HEK293T (cell line): Measurements from ENCODE around the gene IRAK1.

ENCODE experiments used
- CTCF ChIA-PET: fragments of 350-600 bp; formaldehyde crosslinking; extraction: SDS; loops from one replicate; lab custom pipeline; 2021; ENCODE audit warnings: antibody characterized with exemption, inconsistent platforms; lab: Yijun Ruan, JAX
- POLR2A ChIA-PET: fragments of 350-600 bp; formaldehyde crosslinking; extraction: SDS; loops from one replicate; lab custom pipeline; 2020; ENCODE audit warnings: antibody characterized with exemption, inconsistent platforms; lab: Yijun Ruan, JAX
- DNase-seq: peaks from one replicate; pipeline ENCODE4 v3.0.0; 2012; ENCODE audit warnings: mixed read lengths; ENCODE audit errors: extremely low spot score
- ARNT ChIP-seq: fragments of 450-650 bp; IDR thresholded peaks from 2 replicates; pipeline ENCODE4 v1.6.1; 2017; ENCODE audit warnings: mild to moderate bottlenecking
- BHLHE40 ChIP-seq: fragments of 450-650 bp; IDR thresholded peaks from 2 replicates; pipeline ENCODE4 v1.6.1; 2016; ENCODE audit warnings: mild to moderate bottlenecking, moderate library complexity, borderline replicate concordance
- CTBP1 ChIP-seq: fragments of 450-650 bp; IDR thresholded peaks from 2 replicates; pipeline ENCODE4 v1.6.1; 2016; ENCODE audit warnings: borderline replicate concordance
- ELF4 ChIP-seq: fragments of 450-650 bp; IDR thresholded peaks from 2 replicates; pipeline ENCODE4 v1.6.1; 2017; ENCODE audit warnings: antibody characterized with exemption
- FOXA1 ChIP-seq: fragments of 450-650 bp; IDR thresholded peaks from 2 replicates; pipeline ENCODE4 v1.6.1; 2016; ENCODE audit warnings: mild to moderate bottlenecking
- FOXK2 ChIP-seq: fragments of 450-650 bp; IDR thresholded peaks from 2 replicates; pipeline ENCODE4 v1.6.1; 2016; ENCODE audit warnings: mild to moderate bottlenecking
- FOXM1 ChIP-seq: fragments of 450-650 bp; IDR thresholded peaks from 2 replicates; pipeline ENCODE4 v1.6.1; 2017; ENCODE audit warnings: mild to moderate bottlenecking, borderline replicate concordance
- HDGF ChIP-seq: fragments of 450-650 bp; IDR thresholded peaks from 2 replicates; pipeline ENCODE4 v1.6.1; 2017; ENCODE audit warnings: antibody characterized with exemption, borderline replicate concordance
- L3MBTL2 ChIP-seq: fragments of 450-650 bp; conservative IDR thresholded peaks from 2 replicates; pipeline ENCODE4 v1.6.1; 2016; ENCODE audit warnings: mild to moderate bottlenecking
- LEF1 ChIP-seq: fragments of 450-650 bp; IDR thresholded peaks from 2 replicates; pipeline ENCODE4 v1.6.1; 2017; ENCODE audit warnings: mild to moderate bottlenecking, borderline replicate concordance
- NFRKB ChIP-seq: fragments of 450-650 bp; IDR thresholded peaks from 2 replicates; pipeline ENCODE4 v1.6.1; 2016; ENCODE audit warnings: mild to moderate bottlenecking, moderate library complexity
- SP1 ChIP-seq: fragments of 450-650 bp; IDR thresholded peaks from 2 replicates; pipeline ENCODE4 v1.6.1; 2017
- SUZ12 ChIP-seq: fragments of 450-650 bp; IDR thresholded peaks from 2 replicates; pipeline ENCODE4 v1.6.1; 2016; ENCODE audit warnings: mild to moderate bottlenecking
- TARDBP ChIP-seq: fragments of 450-650 bp; IDR thresholded peaks from 2 replicates; pipeline ENCODE4 v1.6.1; 2016
- ZNF384 ChIP-seq: fragments of 450-650 bp; IDR thresholded peaks from 2 replicates; pipeline ENCODE4 v1.6.1; 2016
- TF ChIP-seq, protein P1 (sequence below): fragments of 450-650 bp; IDR thresholded peaks from 2 replicates; pipeline ENCODE4 v1.6.1; 2016

IRAK1 gene

DNA sequence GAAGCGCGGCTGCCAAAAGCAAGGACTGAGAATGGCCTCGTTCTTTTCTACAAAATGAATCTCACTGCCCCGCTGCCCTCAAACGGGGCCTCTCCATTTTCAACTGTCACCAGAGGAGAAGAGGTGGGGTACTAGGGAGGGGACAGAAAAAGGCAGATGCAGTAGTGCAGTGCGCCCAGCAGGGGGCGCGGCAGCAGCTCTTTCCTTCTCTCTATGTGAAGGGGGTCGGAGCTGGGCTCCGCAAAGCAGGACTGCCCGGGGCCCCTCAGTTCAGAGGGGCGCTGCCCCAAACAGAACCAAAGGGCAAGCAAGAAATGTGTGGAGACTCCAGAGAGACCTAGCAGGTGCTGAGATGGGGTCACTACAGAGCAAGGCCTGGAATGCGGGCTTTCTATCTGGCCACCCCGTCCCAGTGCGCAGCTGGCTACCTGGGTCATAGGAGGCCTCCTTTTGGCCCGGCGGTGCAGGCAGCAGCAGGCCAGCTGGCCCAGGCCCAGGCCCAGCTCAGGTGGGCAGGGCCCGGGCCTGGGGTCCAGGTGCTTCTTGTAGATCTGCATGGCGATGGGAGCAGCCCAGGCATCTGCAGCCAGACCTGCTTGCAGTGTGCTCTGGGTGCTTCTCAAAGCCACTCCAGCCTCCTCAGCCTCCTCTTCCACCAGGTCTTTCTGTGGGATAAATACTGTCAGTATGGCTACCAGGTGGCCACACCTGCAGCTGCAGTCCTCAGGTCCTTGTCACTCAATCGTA is 5.9 kb downstream of the IRAK1 start:
- no peak for TF ChIP-seq FOXA1
- TF ChIP-seq ZNF384: no peak
- no peak for TF ChIP-seq SP1
- no peak for TF ChIP-seq FOXK2
- TF ChIP-seq ARNT: no peak
- TF ChIP-seq CTBP1: no peak
- TF ChIP-seq TARDBP: no peak
- TF ChIP-seq ELF4: no peak
- CTCF ChIA-PET: interaction anchor here (1.0 to 3.0 kb wide), 15 partner anchors 8 to 312 kb away, joined by 3 to 13 read pairs (median 6); partner anchors contain the start of genes HCFC1 and TMEM187
- POLR2A ChIA-PET: interaction anchor here (1.8 kb wide), 1 partner anchor 40 kb away, joined by 5 read pairs; no protein-coding TSS in a partner anchor
- peak; percentile 78 for DNase-seq

DNA sequence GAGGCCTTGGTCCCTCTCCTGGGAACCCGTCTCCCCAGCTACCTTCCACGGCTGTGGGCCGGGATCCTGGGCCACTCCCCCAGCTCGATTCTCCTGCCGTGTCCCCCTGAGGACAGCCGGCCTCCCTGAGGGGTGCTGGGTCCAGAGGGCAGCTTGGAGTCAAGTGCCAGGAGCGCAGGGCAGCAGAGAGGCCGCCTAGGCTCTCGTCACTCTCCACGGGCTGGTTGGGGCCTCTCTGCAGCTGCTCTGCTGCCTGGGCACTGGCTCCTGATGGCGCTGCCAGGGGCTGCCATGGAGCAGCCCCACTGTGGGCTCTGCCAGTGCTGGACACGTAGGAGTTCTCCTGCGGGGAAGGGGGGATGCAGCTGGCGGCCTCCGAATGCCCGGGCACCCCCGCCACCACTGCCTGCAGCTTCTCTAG is 6.7 kb downstream of the IRAK1 start:
- no peak for TF ChIP-seq TARDBP
- TF ChIP-seq SUZ12: no peak
- no peak for TF ChIP-seq FOXA1
- TF ChIP-seq SP1: no peak
- TF ChIP-seq CTBP1: no peak
- no peak for TF ChIP-seq LEF1
- no peak for TF ChIP-seq FOXM1
- DNase-seq: no peak
- ChIA-PET CTCF (interaction anchor here (0.8 to 3.0 kb wide), 17 partner anchors 9 to 361 kb away, joined by 3 to 13 read pairs (median 4); partner anchors contain the start of genes HCFC1 and TMEM187), POLR2A (interaction anchor here (0.7 to 1.8 kb wide), 3 partner anchors 39 to 85 kb away, joined by 3 to 7 read pairs (median 5); partner anchors contain the start of gene HCFC1)

DNA sequence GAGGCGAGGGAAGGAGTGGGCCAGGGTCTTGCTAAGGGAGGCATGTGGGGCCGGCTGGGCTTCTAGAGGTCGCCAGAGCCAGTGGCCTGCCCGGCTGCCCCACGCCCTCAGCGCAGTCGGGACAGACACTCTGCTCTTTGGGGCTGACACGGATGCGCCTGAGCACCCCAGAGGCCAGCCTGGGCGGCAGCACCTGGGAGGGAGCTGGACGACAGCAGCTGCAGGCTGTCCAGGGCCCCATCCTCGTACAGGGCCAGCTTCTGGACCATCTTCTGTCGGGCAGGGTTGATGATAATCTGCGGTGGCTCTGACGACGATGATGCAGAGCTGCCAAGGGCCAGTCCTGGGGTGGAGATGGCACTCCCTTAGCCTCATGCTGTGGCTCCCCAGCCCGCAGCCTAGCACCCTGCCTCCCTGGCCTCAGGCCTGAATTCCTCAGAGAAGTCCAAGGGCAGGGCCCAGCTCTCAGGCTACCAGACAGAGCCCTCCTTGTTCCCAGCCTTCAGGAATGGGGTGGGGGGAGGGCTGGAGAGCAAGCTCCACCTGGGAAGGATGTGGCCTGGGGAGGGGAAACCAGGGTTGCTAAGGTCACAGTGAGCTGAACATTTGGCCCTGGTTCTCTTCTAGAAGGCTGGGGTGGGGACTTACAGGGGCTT is 7.2 kb downstream of the IRAK1 start:
- no peak for DNase-seq
- TF ChIP-seq ZNF384 (no peak), ELF4 (no peak), NFRKB (no peak), LEF1 (no peak), SP1 (no peak), HDGF (no peak)
- ChIA-PET POLR2A (interaction anchor here (0.7 to 1.8 kb wide), 4 partner anchors 8 to 84 kb away, joined by 3 to 7 read pairs (median 4); partner anchors contain the start of gene HCFC1), CTCF (interaction anchor here (0.8 to 3.0 kb wide), 14 partner anchors 9 to 361 kb away, joined by 3 to 13 read pairs (median 4); partner anchors contain the start of genes HCFC1 and TMEM187)

DNA sequence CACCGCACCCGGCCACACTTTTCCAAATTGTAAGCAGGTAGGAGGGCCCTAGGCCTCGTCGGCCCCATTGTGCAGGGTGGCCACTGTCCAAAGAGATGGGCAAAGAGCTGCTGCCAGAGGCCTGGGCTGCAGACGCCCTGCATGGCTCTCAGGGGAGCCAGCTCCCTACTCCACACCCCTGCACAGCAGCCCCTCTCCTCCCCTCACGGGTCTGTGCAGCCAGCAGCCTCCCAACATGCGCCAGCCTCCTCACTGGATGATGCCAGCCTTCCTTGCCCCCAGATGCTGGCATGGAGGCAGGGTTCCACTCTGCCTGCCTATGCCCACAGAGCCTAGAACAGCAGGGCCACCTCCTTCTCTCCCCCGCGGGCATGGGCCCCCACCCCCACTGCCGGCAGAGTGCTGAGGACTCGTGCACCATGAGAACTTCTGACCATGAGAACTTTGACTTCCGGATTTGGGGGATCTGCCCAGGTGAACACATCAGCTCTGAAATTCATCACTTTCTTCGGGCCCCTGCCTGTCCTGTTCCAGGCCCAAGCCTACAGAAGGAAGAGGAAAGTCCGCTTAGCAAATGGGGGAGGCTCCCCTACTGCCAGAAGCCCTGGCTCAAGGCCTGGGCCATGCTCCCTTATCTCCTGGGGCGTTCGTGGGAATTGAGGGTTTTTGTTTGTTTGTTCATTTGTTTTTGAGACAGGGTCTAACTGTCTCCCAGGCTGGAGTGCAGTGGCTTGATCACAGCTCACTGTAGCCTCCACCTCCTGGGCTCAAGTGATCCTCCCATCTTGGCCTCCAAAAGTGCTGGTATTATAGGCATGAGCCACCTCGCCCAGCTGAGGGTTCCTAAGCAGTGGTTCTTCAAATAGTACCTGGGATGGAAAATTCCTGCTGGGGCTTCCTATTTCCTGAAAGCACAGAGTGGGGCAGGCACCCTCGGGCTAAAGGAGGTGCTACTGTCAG is 8.0 kb downstream of the IRAK1 start:
- TF ChIP-seq L3MBTL2 (no peak), SUZ12 (no peak), TARDBP (no peak), HDGF (no peak), FOXA1 (no peak), BHLHE40 (no peak), FOXM1 (no peak), CTBP1 (no peak), ARNT (no peak), ELF4 (no peak), SP1 (no peak), NFRKB (no peak), FOXK2 (no peak), LEF1 (no peak), ZNF384 (no peak)
- TF ChIP-seq, protein P1, sequence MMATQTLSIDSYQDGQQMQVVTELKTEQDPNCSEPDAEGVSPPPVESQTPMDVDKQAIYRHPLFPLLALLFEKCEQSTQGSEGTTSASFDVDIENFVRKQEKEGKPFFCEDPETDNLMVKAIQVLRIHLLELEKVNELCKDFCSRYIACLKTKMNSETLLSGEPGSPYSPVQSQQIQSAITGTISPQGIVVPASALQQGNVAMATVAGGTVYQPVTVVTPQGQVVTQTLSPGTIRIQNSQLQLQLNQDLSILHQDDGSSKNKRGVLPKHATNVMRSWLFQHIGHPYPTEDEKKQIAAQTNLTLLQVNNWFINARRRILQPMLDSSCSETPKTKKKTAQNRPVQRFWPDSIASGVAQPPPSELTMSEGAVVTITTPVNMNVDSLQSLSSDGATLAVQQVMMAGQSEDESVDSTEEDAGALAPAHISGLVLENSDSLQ: no peak
- ChIA-PET CTCF (interaction anchor here (1.6 to 2.7 kb wide), 2 partner anchors 18 to 26 kb away, joined by 4 to 13 read pairs; no protein-coding TSS in a partner anchor), POLR2A (interaction anchor here (1.0 kb wide), 1 partner anchor 9 kb away, joined by 3 read pairs; no protein-coding TSS in a partner anchor)
- DNase-seq: no peak

DNA sequence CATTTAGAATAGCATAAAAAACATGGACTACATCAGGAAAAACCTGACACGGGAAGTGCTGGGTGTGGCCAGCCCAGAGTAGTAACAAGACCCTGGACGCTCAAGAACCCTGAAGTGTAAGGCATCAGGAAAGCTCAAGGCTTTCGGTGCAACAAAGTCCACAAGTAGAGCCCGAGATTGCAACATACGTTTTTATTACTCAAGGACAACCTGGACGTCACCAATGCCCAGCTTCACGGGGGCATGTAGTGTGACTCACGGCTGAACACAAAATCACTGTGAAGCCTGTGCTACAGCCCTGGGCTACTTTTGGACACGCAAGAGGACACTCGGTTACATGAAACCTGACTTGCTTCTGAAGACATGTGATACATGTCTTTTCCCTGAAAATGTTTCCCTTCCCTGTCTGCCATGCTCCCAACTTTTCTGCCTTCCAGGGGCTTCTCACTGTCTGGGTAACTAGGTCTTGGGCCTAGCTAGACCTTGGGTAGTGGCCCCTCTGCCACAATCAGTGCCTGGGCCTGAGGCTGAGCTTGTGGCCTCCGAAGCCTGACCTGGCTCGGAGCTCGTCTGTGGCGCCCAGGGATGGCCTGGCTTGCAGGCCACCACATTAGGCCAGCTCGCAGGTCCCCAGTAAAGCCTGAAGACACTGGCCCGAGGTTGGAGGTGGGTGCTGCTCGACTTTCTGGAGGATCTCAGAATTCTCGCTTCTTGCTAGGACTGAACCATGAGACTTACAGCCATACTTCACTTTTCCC is 9.2 kb downstream of the IRAK1 start:
- TF ChIP-seq FOXK2: no peak
- POLR2A ChIA-PET: interaction anchor here (0.9 kb wide), 1 partner anchor 15 kb away, joined by 3 read pairs; no protein-coding TSS in a partner anchor
- DNase-seq: no peak
- CTCF ChIA-PET: no interaction called here

DNA sequence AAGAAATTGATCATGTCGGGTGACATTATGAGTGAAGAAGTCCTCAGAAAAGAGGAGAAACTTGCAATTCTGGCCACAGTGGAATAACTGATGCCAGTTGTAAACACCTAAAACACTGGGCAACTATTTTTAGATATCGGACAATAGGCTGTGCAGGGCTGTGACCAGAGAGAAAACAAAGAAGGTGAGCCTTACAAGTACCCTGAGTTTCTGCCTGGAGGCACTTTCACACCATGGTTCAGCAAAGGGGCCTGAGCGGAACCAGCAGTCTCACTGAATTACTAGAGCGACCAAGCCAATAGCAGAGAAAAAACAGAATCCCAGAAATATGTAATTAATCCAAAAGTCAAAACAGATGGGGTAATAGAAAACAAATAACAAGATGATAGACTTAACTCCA is 11.2 kb downstream of the IRAK1 start:
- ChIA-PET CTCF (no interaction called here), POLR2A (no interaction called here)
- no peak for DNase-seq
- TF ChIP-seq HDGF: no peak
- TF ChIP-seq NFRKB: no peak
- TF ChIP-seq LEF1: no peak
- TF ChIP-seq CTBP1: no peak
- no peak for TF ChIP-seq L3MBTL2
- TF ChIP-seq ELF4: no peak
- TF ChIP-seq SP1: no peak
- no peak for TF ChIP-seq FOXA1
- TF ChIP-seq FOXK2: no peak
- no peak for TF ChIP-seq FOXM1
- TF ChIP-seq BHLHE40: no peak
- no peak for TF ChIP-seq TARDBP
- TF ChIP-seq ARNT: no peak
- TF ChIP-seq, protein P1: no peak
- no peak for TF ChIP-seq SUZ12
- no peak for TF ChIP-seq ZNF384
